ENCODE results near the gene ABLIM2.

GRCh38 chr4:8132400-8132799 is 26.2 kb downstream of the ABLIM2 start:
- TF ChIP-seq, protein P1, sequence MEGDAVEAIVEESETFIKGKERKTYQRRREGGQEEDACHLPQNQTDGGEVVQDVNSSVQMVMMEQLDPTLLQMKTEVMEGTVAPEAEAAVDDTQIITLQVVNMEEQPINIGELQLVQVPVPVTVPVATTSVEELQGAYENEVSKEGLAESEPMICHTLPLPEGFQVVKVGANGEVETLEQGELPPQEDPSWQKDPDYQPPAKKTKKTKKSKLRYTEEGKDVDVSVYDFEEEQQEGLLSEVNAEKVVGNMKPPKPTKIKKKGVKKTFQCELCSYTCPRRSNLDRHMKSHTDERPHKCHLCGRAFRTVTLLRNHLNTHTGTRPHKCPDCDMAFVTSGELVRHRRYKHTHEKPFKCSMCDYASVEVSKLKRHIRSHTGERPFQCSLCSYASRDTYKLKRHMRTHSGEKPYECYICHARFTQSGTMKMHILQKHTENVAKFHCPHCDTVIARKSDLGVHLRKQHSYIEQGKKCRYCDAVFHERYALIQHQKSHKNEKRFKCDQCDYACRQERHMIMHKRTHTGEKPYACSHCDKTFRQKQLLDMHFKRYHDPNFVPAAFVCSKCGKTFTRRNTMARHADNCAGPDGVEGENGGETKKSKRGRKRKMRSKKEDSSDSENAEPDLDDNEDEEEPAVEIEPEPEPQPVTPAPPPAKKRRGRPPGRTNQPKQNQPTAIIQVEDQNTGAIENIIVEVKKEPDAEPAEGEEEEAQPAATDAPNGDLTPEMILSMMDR (conservative IDR thresholded peaks at IDR 0.05 in 1 of 2, IDR thresholded peaks at IDR 0.05 in 1 of 2; ENCODE audit: extremely low read depth in 1 of 2, insufficient read depth in 1 of 2, low read depth in 1 of 2, low read length in 2 of 2), result no peak
- TF ChIP-seq EZH2 (IDR thresholded peaks at IDR 0.05; ENCODE audit: borderline replicate concordance, low read length), result no peak

Data from mammary epithelial cell (primary cell).